SK-N-SH (cell line): ENCODE measurements around the gene SLC35A2. TPM values are rescaled to one million over a fixed set of nuclear protein-coding genes. Genes with fewer than 3 reads are reported as not detected.

Experiments used
- CTCF ChIA-PET: fragments of 300-600, 350-600 bp; formaldehyde crosslinking; extraction: SDS; loops from one replicate; lab custom pipeline; 2021; lab: Yijun Ruan, JAX
- POLR2A ChIA-PET: fragments of 350-600 bp; sonication (Branson Sonifier 250); formaldehyde crosslinking; extraction: SDS; loops from one replicate; lab custom pipeline; 2020; ENCODE audit warnings: antibody characterized with exemption, inconsistent platforms; lab: Yijun Ruan, JAX
- DNase-seq: peaks from one replicate; pipeline ENCODE4 v3.0.0; 2012
- H2AFZ ChIP-seq: fragments of 200-600 bp; sonication (generic); 2 replicates; pipeline ENCODE4 v1.8.1; 2016; ENCODE audit warnings: antibody characterized with exemption, mild to moderate bottlenecking, low read depth
- H3F3A ChIP-seq: fragments of 200-600 bp; sonication (generic); replicated peaks from 2 replicates; pipeline ENCODE3; 2016; ENCODE audit warnings: antibody characterized with exemption, mild to moderate bottlenecking; ENCODE audit not compliant: insufficient read depth
- H3K27ac ChIP-seq, 2 experiments: fragments of 200-500 bp in 1 of 2; fragments of 200-600 bp in 1 of 2; sonication (Bioruptor generic) in 1 of 2; sonication (generic), shearing (Covaris generic) in 1 of 2; 2 replicates each; pipeline versions ENCODE4 v1.5.1 to v1.6.1; 2014 to 2016; ENCODE audit warnings: low read depth in 2 of 2, inconsistent platforms in 1 of 2, low read length in 1 of 2, mild to moderate bottlenecking in 1 of 2, mixed read lengths in 1 of 2
- H3K27me3 ChIP-seq: fragments of 200-600 bp; sonication (generic), shearing (Covaris generic); 2 replicates; pipeline ENCODE4 v1.6.1; 2016; ENCODE audit warnings: mixed run types; ENCODE audit not compliant: insufficient read depth
- H3K36me3 ChIP-seq, 2 experiments: fragments of 200-500 bp in 1 of 2; fragments of 200-600 bp in 1 of 2; sonication (Bioruptor generic) in 1 of 2; sonication (generic) in 1 of 2; replicated peaks in 1 of 2; 2 replicates each; pipeline versions ENCODE3 to v1.5.1; 2014 to 2016; ENCODE audit warnings: low read length in 1 of 2, mild to moderate bottlenecking in 1 of 2; ENCODE audit not compliant: insufficient read depth in 2 of 2, control insufficient read depth in 1 of 2
- H3K4me1 ChIP-seq, 2 experiments: fragments of 200-500 bp in 1 of 2; fragments of 200-600 bp in 1 of 2; sonication (Bioruptor generic) in 1 of 2; sonication (generic), shearing (Covaris generic) in 1 of 2; 2 replicates each; pipeline versions ENCODE4 v1.5.1 to v1.6.1; 2014 to 2016; ENCODE audit warnings: low read depth in 1 of 2, low read length in 1 of 2, mixed run types in 1 of 2; ENCODE audit not compliant: insufficient read depth in 2 of 2, control insufficient read depth in 1 of 2
- H3K4me2 ChIP-seq: fragments of 200-600 bp; sonication (generic), shearing (Covaris generic); 2 replicates; pipeline ENCODE4 v1.6.1; 2017; ENCODE audit warnings: mixed run types
- H3K4me3 ChIP-seq, 2 experiments: fragments of 200-500 bp in 1 of 2; fragments of 200-600 bp in 1 of 2; sonication (Bioruptor generic) in 1 of 2; sonication (generic), shearing (Covaris generic) in 1 of 2; 2 replicates each; pipeline versions ENCODE4 v1.5.1 to v1.8.1; 2014 to 2016; ENCODE audit warnings: low read depth in 2 of 2, inconsistent platforms in 1 of 2, low read length in 1 of 2, mild to moderate bottlenecking in 1 of 2, mixed read lengths in 1 of 2, moderate library complexity in 1 of 2
- H3K79me2 ChIP-seq: fragments of 200-600 bp; sonication (generic); 2 replicates; pipeline ENCODE4 v1.8.1; 2017; ENCODE audit warnings: mild to moderate bottlenecking; ENCODE audit not compliant: insufficient read depth
- H3K9ac ChIP-seq: fragments of 200-600 bp; sonication (generic); 2 replicates; pipeline ENCODE4 v1.6.1; 2017; ENCODE audit warnings: mixed run types
- H3K9me2 ChIP-seq: fragments of 200-600 bp; sonication (generic); 2 replicates; pipeline ENCODE4 v1.6.1; 2017; ENCODE audit warnings: mixed run types
- H3K9me3 ChIP-seq: fragments of 200-600 bp; sonication (generic); 2 replicates; pipeline ENCODE4 v1.6.1; 2017; ENCODE audit warnings: mixed run types, mild to moderate bottlenecking, moderate library complexity
- H4K20me1 ChIP-seq: fragments of 200-600 bp; sonication (generic); 2 replicates; pipeline ENCODE4 v1.6.1; 2017; ENCODE audit warnings: mild to moderate bottlenecking, mixed run types; ENCODE audit not compliant: insufficient read depth
- ELF1 ChIP-seq: IDR thresholded peaks from 2 replicates; pipeline ENCODE4 v1.4.0; 2012
- EP300 ChIP-seq, 2 experiments: IDR thresholded peaks; 2 replicates each; pipeline versions ENCODE4 v1.4.0 to v1.6.1; 2012; ENCODE audit warnings: borderline replicate concordance in 1 of 2, low read depth in 1 of 2, low read length in 1 of 2
- EZH2phosphoT487 ChIP-seq: fragments of 200-600 bp; sonication (generic); IDR thresholded peaks from 2 replicates; pipeline ENCODE4 v1.6.1; 2017; ENCODE audit warnings: low read depth, mixed run types, mild to moderate bottlenecking, antibody characterized with exemption, moderate library complexity, borderline replicate concordance
- FOSL2 ChIP-seq: IDR thresholded peaks from 2 replicates; pipeline ENCODE4 v1.4.0; 2012; ENCODE audit warnings: low read depth, mild to moderate bottlenecking, moderate library complexity, borderline replicate concordance
- FOXJ3 ChIP-seq: sonication (generic); formaldehyde crosslinking; IDR thresholded peaks from 2 replicates; pipeline ENCODE4 v1.5.1; 2020; ENCODE audit warnings: mild to moderate bottlenecking, missing genetic modification reagents
- GABPA ChIP-seq: IDR thresholded peaks from 2 replicates; pipeline ENCODE4 v1.4.0; 2012; ENCODE audit warnings: low read depth, mild to moderate bottlenecking
- JUND ChIP-seq: IDR thresholded peaks from 2 replicates; pipeline ENCODE4 v1.4.0; 2012
- MEF2A ChIP-seq: IDR thresholded peaks from 2 replicates; pipeline ENCODE4 v1.4.0; 2012; ENCODE audit warnings: low read depth, borderline replicate concordance
- MXI1 ChIP-seq: IDR thresholded peaks from 2 replicates; pipeline ENCODE4 v1.6.1; 2012; ENCODE audit warnings: mild to moderate bottlenecking, low read depth, low read length, improper control_type of control experiment
- NFIC ChIP-seq: IDR thresholded peaks from 2 replicates; pipeline ENCODE4 v1.4.0; 2012; ENCODE audit warnings: borderline replicate concordance
- NRF1 ChIP-seq: IDR thresholded peaks from 2 replicates; pipeline ENCODE4 v1.6.1; 2012; ENCODE audit warnings: low read depth, mild to moderate bottlenecking, low read length
- RAD21 ChIP-seq: IDR thresholded peaks from 2 replicates; pipeline ENCODE4 v1.6.1; 2012; ENCODE audit warnings: mild to moderate bottlenecking, low read length
- RCOR1 ChIP-seq: fragments of 150-350 bp; IDR thresholded peaks from 2 replicates; pipeline ENCODE4 v1.6.1; 2017; ENCODE audit warnings: antibody characterized with exemption, low read length
- RFX5 ChIP-seq: IDR thresholded peaks from 2 replicates; pipeline ENCODE4 v1.6.1; 2012; ENCODE audit warnings: mild to moderate bottlenecking, improper control_type of control experiment, low read length
- RXRA ChIP-seq: IDR thresholded peaks from 2 replicates; pipeline ENCODE4 v1.4.0; 2012; ENCODE audit warnings: low read depth, mild to moderate bottlenecking, borderline replicate concordance
- SMC3 ChIP-seq: IDR thresholded peaks from 2 replicates; pipeline ENCODE4 v1.6.1; 2012; ENCODE audit warnings: low read depth, low read length, improper control_type of control experiment
- TAF1 ChIP-seq: IDR thresholded peaks from 2 replicates; pipeline ENCODE4 v1.6.1; 2012; ENCODE audit warnings: low read depth, mild to moderate bottlenecking, low read length, moderate library complexity, borderline replicate concordance
- YY1 ChIP-seq: IDR thresholded peaks from 2 replicates; pipeline ENCODE4 v1.4.0; 2012; ENCODE audit warnings: low read depth, mild to moderate bottlenecking
- WGBS: methylation state at CpG from one replicate; pipeline ENCODE4 v1.1.6; 2017; ENCODE audit warnings: low lambda C conversion rate; 5-methylcytosine and 5-hydroxymethylcytosine counted together
- polyA plus RNA-seq, 3 experiments: library from polyadenylated mRNA; depleted of rRNA; stranded (reverse); fragments of >200 nt; gene quantifications; 2 replicates each; pipeline ENCODE4 v1.2.3, GENCODE V29; 2012
- TF ChIP-seq, protein P1 (sequence below): fragments of 150-350 bp; IDR thresholded peaks from 2 replicates; pipeline ENCODE4 v1.6.1; 2017; ENCODE audit warnings: antibody characterized with exemption, low read length, low read depth, borderline replicate concordance
- TF ChIP-seq, protein P2 (sequence below): IDR thresholded peaks from 2 replicates; pipeline ENCODE4 v1.4.0; 2012; ENCODE audit warnings: low read depth, borderline replicate concordance
- TF ChIP-seq, protein P3 (sequence below): fragments of 200-600 bp; sonication (generic); IDR thresholded peaks from 2 replicates; pipeline ENCODE4 v1.6.1; 2017; ENCODE audit warnings: antibody characterized with exemption, mild to moderate bottlenecking, moderate library complexity
- TF ChIP-seq, protein P4 (sequence below): IDR thresholded peaks from 2 replicates; pipeline ENCODE4 v1.4.0; 2012; ENCODE audit warnings: low read depth, borderline replicate concordance
- TF ChIP-seq, protein P5 (sequence below): fragments of 150-350 bp; IDR thresholded peaks from 2 replicates; pipeline ENCODE4 v1.6.1; 2016; ENCODE audit warnings: mild to moderate bottlenecking, low read depth, low read length
- TF ChIP-seq, protein P6 (sequence below): IDR thresholded peaks from 2 replicates; pipeline ENCODE4; 2012

Gene SLC35A2
- 71.3 and 79.3 TPM in 2 replicates for polyA plus RNA-seq (2012; rRNA removed)
- polyA plus RNA-seq (2012; cell fraction: cytosol; rRNA removed): 44.0 and 51.9 TPM in 2 replicates
- polyA plus RNA-seq (2012; cell fraction: nucleus; rRNA removed): 59.9 and 70.5 TPM in 2 replicates

DNA sequence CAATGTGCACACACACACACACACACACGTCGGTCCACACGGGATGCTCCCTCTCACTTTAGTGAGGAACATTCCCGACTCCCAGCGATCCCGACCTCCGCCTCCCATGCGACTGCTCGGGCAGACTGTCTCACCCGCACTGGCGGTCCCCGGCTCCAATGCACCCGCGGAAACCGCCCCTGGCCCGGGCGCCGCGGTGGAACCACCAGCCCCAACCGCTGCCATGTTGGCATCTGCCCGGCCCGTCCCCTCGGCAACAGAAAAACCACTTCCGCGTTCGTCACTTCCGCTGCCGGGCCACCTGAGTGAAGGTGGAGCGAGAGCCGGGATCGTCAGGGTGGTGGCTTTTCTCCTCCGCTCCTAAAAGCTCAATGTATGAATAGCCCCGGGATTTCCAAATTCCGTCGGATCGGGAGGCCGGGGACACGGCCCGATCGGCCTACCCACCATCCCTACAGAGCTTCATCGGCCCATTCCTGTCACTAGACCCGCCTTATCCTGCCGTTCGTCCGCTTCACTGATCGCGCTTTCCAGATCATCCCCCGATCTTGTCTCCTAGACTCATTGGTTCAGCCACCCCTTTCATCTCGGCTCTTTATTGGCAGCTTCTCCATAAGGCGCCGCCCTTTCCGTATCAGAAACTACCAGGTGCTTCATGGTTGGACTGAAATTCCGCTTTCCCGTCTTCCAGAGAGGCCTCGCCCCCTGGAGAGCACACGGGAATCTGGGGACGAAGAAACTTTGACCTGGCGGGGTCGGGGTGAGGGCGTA lies at the start of gene SLC35A2:
Gene SLC35A2, minus strand, starts transcription at position 235 of the 771 bp plus-strand sequence. Its CDS starts 10 bp downstream, at position 225.
- Histone ChIP-seq H3K9me2 (no peaks in the 10 kb centered on the region), H3K4me3 (peak within 1 kb of the TSS; percentile 84 to 95), H3F3A (peaks cover 4% of the 10 kb centered on the region), H3K27ac (peak within 1 kb of the TSS; percentile 77 to 89), H3K4me1 (peaks cover 0 to 15% of the 10 kb centered on the region in 2 experiments; a peak in 1 of 4 replicates), H3K9me3 (no peaks in the 10 kb centered on the region), H3K4me2 (peak within 1 kb of the TSS; percentile 100), H3K9ac (peak within 1 kb of the TSS; percentile 73), H3K79me2 (peaks cover 38% of the 10 kb centered on the region), H3K36me3 (peaks cover 4 to 31% of the 10 kb centered on the region in 2 experiments), H2AFZ (peak within 1 kb of the TSS; percentile 97), H4K20me1 (0 out of 2 replicates have a peak, but pooled peaks cover 8% of the 10 kb centered on the region), H3K27me3 (no peaks in the 10 kb centered on the region)
- ChIA-PET CTCF (interaction anchor here (0.9 to 2.0 kb wide), 4 partner anchors 11 to 132 kb away, joined by 3 to 8 read pairs (median 4); partner anchors contain the start of genes PQBP1 and TIMM17B), POLR2A (interaction anchor here (1.0 to 1.1 kb wide), 3 partner anchors 13 to 175 kb away, joined by 3 to 6 read pairs (median 3); partner anchors contain the start of gene PQBP1)
- under 1% methylated on average over 51 of the region's 60 CpGs for WGBS
- DNase-seq: peak; percentile 91
- TF ChIP-seq MXI1 (peak; percentile 85; the same call in 1 of the 2 replicates), ELF1 (peak; percentile 97), TAF1 (no peak; the same call in 1 of the 2 replicates), SMC3 (no peak), EP300 (IDR thresholded peaks at IDR 0.05; ENCODE audit: borderline replicate concordance in 1 of 2, low read depth in 1 of 2, low read length in 1 of 2) (peak in 1 of 2 experiments; percentile 21; a peak in 1 of 4 replicates), EZH2phosphoT487 (no peak), NRF1 (no peak), RAD21 (no peak), NFIC (no peak), YY1 (peak; percentile 92), GABPA (peak; percentile 95), RXRA (no peak), FOXJ3 (CRISPR knock-in tag) (no peak; the same call in 1 of the 2 replicates), RFX5 (no peak), FOSL2 (no peak), RCOR1 (no peak), JUND (no peak; the same call in 1 of the 2 replicates), MEF2A (no peak)
- TF ChIP-seq, protein P1, sequence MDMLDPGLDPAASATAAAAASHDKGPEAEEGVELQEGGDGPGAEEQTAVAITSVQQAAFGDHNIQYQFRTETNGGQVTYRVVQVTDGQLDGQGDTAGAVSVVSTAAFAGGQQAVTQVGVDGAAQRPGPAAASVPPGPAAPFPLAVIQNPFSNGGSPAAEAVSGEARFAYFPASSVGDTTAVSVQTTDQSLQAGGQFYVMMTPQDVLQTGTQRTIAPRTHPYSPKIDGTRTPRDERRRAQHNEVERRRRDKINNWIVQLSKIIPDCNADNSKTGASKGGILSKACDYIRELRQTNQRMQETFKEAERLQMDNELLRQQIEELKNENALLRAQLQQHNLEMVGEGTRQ: no peak
- TF ChIP-seq, protein P2, sequence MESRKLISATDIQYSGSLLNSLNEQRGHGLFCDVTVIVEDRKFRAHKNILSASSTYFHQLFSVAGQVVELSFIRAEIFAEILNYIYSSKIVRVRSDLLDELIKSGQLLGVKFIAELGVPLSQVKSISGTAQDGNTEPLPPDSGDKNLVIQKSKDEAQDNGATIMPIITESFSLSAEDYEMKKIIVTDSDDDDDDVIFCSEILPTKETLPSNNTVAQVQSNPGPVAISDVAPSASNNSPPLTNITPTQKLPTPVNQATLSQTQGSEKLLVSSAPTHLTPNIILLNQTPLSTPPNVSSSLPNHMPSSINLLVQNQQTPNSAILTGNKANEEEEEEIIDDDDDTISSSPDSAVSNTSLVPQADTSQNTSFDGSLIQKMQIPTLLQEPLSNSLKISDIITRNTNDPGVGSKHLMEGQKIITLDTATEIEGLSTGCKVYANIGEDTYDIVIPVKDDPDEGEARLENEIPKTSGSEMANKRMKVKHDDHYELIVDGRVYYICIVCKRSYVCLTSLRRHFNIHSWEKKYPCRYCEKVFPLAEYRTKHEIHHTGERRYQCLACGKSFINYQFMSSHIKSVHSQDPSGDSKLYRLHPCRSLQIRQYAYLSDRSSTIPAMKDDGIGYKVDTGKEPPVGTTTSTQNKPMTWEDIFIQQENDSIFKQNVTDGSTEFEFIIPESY: 0 out of 2 replicates have a peak, but pooled peaks have one; percentile 43
- TF ChIP-seq, protein P3, sequence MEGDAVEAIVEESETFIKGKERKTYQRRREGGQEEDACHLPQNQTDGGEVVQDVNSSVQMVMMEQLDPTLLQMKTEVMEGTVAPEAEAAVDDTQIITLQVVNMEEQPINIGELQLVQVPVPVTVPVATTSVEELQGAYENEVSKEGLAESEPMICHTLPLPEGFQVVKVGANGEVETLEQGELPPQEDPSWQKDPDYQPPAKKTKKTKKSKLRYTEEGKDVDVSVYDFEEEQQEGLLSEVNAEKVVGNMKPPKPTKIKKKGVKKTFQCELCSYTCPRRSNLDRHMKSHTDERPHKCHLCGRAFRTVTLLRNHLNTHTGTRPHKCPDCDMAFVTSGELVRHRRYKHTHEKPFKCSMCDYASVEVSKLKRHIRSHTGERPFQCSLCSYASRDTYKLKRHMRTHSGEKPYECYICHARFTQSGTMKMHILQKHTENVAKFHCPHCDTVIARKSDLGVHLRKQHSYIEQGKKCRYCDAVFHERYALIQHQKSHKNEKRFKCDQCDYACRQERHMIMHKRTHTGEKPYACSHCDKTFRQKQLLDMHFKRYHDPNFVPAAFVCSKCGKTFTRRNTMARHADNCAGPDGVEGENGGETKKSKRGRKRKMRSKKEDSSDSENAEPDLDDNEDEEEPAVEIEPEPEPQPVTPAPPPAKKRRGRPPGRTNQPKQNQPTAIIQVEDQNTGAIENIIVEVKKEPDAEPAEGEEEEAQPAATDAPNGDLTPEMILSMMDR: no peak
- TF ChIP-seq, protein P4, sequence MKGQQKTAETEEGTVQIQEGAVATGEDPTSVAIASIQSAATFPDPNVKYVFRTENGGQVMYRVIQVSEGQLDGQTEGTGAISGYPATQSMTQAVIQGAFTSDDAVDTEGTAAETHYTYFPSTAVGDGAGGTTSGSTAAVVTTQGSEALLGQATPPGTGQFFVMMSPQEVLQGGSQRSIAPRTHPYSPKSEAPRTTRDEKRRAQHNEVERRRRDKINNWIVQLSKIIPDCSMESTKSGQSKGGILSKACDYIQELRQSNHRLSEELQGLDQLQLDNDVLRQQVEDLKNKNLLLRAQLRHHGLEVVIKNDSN: peak; percentile 54; the same call in 1 of the 2 replicates
- TF ChIP-seq, protein P5, sequence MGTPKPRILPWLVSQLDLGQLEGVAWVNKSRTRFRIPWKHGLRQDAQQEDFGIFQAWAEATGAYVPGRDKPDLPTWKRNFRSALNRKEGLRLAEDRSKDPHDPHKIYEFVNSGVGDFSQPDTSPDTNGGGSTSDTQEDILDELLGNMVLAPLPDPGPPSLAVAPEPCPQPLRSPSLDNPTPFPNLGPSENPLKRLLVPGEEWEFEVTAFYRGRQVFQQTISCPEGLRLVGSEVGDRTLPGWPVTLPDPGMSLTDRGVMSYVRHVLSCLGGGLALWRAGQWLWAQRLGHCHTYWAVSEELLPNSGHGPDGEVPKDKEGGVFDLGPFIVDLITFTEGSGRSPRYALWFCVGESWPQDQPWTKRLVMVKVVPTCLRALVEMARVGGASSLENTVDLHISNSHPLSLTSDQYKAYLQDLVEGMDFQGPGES: no peak
- TF ChIP-seq, protein P6, sequence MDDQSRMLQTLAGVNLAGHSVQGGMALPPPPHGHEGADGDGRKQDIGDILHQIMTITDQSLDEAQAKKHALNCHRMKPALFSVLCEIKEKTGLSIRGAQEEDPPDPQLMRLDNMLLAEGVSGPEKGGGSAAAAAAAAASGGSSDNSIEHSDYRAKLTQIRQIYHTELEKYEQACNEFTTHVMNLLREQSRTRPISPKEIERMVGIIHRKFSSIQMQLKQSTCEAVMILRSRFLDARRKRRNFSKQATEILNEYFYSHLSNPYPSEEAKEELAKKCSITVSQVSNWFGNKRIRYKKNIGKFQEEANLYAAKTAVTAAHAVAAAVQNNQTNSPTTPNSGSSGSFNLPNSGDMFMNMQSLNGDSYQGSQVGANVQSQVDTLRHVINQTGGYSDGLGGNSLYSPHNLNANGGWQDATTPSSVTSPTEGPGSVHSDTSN: no peak; the same call in 1 of the 2 replicates
